Measurements from ENCODE around the gene HNRNPF. TPM values are rescaled to one million over a fixed set of nuclear protein-coding genes. Genes with fewer than 3 reads are reported as not detected.

HNRNPF gene
- total and polyA plus RNA-seq, 2 of the 8 experiments (the other 6 are each of a cell fraction or from before 2014, with no cell fraction given) = 209 to 389 TPM

- Histone ChIP-seq H2AFZ (ENCODE audit: low read length) (no peak overlapping the region), H3K27ac (ENCODE audit: low read depth, low read length) (no peak overlapping the region), H3K23me2 (ENCODE audit: low read depth, low read length) (no peaks in the 10 kb centered on the region), H2BK20ac (ENCODE audit: low read length) (no peak overlapping the region), H3K4me2 (ENCODE audit: insufficient read depth in 1 of 2, low read depth in 2 of 2, low read length in 2 of 2) (no peak overlapping the region), H3K9ac (replicated peaks in 1 of 4; ENCODE audit: extremely low read depth in 1 of 4, low read depth in 3 of 4, low read length in 3 of 4) (no peak overlapping the region), H3K14ac (ENCODE audit: insufficient read length) (no peak overlapping the region), H3K79me2 (ENCODE audit: control insufficient read depth in 1 of 2, insufficient read depth in 2 of 2, low read length in 2 of 2) (no peaks in the 10 kb centered on the region; a peak in 1 of 4 replicates), H3K27me3 (replicated peaks in 1 of 4; ENCODE audit: control insufficient read depth in 3 of 4, extremely low read depth in 1 of 4, insufficient read depth in 3 of 4, low read length in 3 of 4) (no peaks in the 10 kb centered on the region), H3K4me1 (replicated peaks in 1 of 4; ENCODE audit: control insufficient read depth in 3 of 4, insufficient read depth in 4 of 4, low read length in 3 of 4) (no peaks in the 10 kb centered on the region; a peak in 1 of 7 replicates), H4K20me1 (replicated peaks in 1 of 2; ENCODE audit: control insufficient read depth in 1 of 2, insufficient read depth in 2 of 2, low read length in 2 of 2) (no peaks in the 10 kb centered on the region), H2BK5ac (ENCODE audit: low read depth, low read length) (no peak overlapping the region), H3K18ac (ENCODE audit: extremely low read depth, low read length) (no peak overlapping the region), H4K8ac (ENCODE audit: extremely low read depth, insufficient read depth, low read length) (no peak overlapping the region), H2BK120ac (replicated peaks; ENCODE audit: low read depth, low read length) (no peak overlapping the region), H2AK5ac (ENCODE audit: low read depth, low read length) (no peak overlapping the region), H3K36me3 (ENCODE audit: control insufficient read depth in 2 of 4, insufficient read depth in 4 of 4, low read length in 3 of 4) (no peaks in the 10 kb centered on the region), H2BK12ac (ENCODE audit: low read depth, low read length) (no peak overlapping the region), H3K9me3 (ENCODE audit: insufficient read depth in 2 of 2, low read depth in 1 of 2, low read length in 1 of 2) (0 out of 4 replicates have a peak, but pooled peaks cover 2 to 3% of the 10 kb centered on the region in 2 experiments), H2BK15ac (ENCODE audit: low read length) (no peak overlapping the region), H4K91ac (replicated peaks; ENCODE audit: insufficient read length, low read length) (no peak overlapping the region), H4K5ac (ENCODE audit: insufficient read length, low read depth, low read length) (no peak overlapping the region), H3K4me3 (ENCODE audit: extremely low read depth in 1 of 4, insufficient read depth in 2 of 4, low read depth in 3 of 4, low read length in 4 of 4) (no peak overlapping the region), H3K56ac (replicated peaks; ENCODE audit: insufficient read length, low read depth, low read length) (no peak overlapping the region), H3K23ac (ENCODE audit: insufficient read length) (no peak overlapping the region), H3K4ac (replicated peaks; ENCODE audit: insufficient read length, low read depth, low read length) (no peak overlapping the region), H3K79me1 (ENCODE audit: low read depth, low read length) (no peaks in the 10 kb centered on the region)
- ChIA-PET CTCF (ENCODE audit: partially characterized antibody) (interaction anchor here (0.6 kb wide), 1 partner anchor 16 kb away, joined by 3 read pairs; no protein-coding TSS in a partner anchor), POLR2A (ENCODE audit: partially characterized antibody) (interaction anchor here (0.9 to 1.4 kb wide), 6 partner anchors 15 to 62 kb away, joined by 3 to 8 read pairs (median 3); partner anchors contain the start of genes HNRNPF and ZNF487)
- no peak for FAIRE-seq
- no peak for DNase-seq (ENCODE audit: low read depth in 1 of 2, low spot score in 2 of 2)
- WGBS, 2 experiments (ENCODE audit: extremely low coverage in 1 of 2, insufficient coverage in 1 of 2, insufficient read length in 1 of 2, insufficient replicate concordance in 2 of 2, low coverage in 1 of 2, low lambda C conversion rate in 2 of 2, missing lambda C conversion rate in 1 of 2) = 87% methylated on average over 4 of the region's 4 CpGs; no CpG with 5 or more reads in 1 of the 2 experiments
- no peak for TF ChIP-seq RBBP5 (IDR thresholded peaks at IDR 0.05; ENCODE audit: borderline replicate concordance, low read depth, low read length)
- no peak for TF ChIP-seq TEAD4 (IDR thresholded peaks at IDR 0.05; ENCODE audit: low read depth, low read length)
- no peak for TF ChIP-seq RNF2 (IDR thresholded peaks at IDR 0.05; ENCODE audit: borderline replicate concordance, low read depth, low read length, missing control alignments, poor library complexity, severe bottlenecking)
- TF ChIP-seq EZH2 (IDR thresholded peaks at IDR 0.05; ENCODE audit: low read depth, low read length, severe bottlenecking) = no peak
- no peak for TF ChIP-seq CEBPB (IDR thresholded peaks at IDR 0.05; ENCODE audit: low read depth, low read length)
- TF ChIP-seq ZNF274 (IDR thresholded peaks at IDR 0.05; ENCODE audit: borderline replicate concordance, extremely low read depth, low read length) = no peak
- TF ChIP-seq CTBP2 (IDR thresholded peaks at IDR 0.05; ENCODE audit: borderline replicate concordance, insufficient read depth, insufficient read length, low read length) = no peak
- no peak for TF ChIP-seq SP4 (IDR thresholded peaks at IDR 0.05; ENCODE audit: low read length)
- no peak for TF ChIP-seq MAFK (IDR thresholded peaks at IDR 0.05; ENCODE audit: low read depth, low read length)
- no peak for TF ChIP-seq GABPA (IDR thresholded peaks at IDR 0.05; ENCODE audit: borderline replicate concordance, insufficient read depth, low read length)
- no peak for TF ChIP-seq SP1 (IDR thresholded peaks at IDR 0.05; ENCODE audit: low read depth, low read length)
- TF ChIP-seq POLR2A (IDR thresholded peaks at IDR 0.05; ENCODE audit: control extremely low read depth in 1 of 2, low read depth in 2 of 2, low read length in 2 of 2) = no peak
- no peak for TF ChIP-seq JUN (IDR thresholded peaks at IDR 0.05; ENCODE audit: low read depth, low read length)
- TF ChIP-seq TCF12 (IDR thresholded peaks at IDR 0.05; ENCODE audit: low read depth, low read length) = no peak
Measured at GRCh38 chr10:43452356-43452914, 43.4 kb upstream of the HNRNPF start.

Data from H1 (cell line).